M059J (cell line): ENCODE data around the gene KIAA0513. TPM values are rescaled to one million over a fixed set of nuclear protein-coding genes. Genes with fewer than 3 reads are reported as not detected.

ENCODE experiments used
- DNase-seq: peaks from one replicate; pipeline ENCODE4 v3.0.0-alpha.2; 2012; ENCODE audit warnings: low read depth
- total RNA-seq: library from RNA; depleted of rRNA; stranded (reverse); fragments of >200 nt; shearing (Covaris generic); gene quantifications from 2 replicates; pipeline ENCODE4 v1.2.3, GENCODE V29; 2014

Gene KIAA0513
- total RNA-seq, 1 experiment from 2014 or later = 18.0 TPM

DNA sequence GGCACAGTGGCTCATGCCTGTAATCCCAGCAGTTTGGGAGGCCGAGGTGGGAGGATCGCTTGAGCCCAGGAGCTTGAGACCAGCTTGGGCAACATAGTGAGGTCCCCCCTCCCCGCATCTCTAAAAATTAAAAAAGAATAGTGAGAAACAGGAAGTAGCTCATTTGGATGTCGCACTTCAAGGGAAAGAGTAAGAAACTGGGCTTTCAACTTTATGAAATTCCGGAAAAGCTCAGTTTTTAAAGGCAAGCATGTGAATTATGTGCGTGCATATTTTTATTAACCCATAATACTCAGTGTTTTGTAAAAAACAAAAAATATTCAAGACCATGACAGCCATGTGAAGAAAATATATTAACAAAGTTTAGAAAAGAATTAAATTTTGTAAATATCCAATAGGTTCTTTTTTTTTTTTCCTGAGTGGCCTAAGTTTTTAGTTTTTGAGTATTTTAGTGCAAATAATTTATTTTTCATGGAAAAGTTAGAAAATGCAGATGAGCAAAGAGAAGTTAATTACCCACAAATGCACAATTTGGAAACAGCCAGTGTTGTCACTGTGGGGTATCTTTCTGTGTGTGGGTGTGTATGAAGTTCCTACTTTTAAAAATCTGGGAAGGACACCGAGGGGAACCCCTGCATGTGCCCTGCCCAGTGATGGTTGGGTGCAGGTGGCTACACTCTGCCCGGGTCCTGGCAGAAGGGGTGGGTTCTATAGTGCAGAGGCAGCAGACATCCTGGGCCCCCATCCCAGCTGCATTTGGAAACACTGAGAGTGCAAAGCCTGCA, 44.7 kb downstream of the KIAA0513 start:
- no peak for DNase-seq

DNA sequence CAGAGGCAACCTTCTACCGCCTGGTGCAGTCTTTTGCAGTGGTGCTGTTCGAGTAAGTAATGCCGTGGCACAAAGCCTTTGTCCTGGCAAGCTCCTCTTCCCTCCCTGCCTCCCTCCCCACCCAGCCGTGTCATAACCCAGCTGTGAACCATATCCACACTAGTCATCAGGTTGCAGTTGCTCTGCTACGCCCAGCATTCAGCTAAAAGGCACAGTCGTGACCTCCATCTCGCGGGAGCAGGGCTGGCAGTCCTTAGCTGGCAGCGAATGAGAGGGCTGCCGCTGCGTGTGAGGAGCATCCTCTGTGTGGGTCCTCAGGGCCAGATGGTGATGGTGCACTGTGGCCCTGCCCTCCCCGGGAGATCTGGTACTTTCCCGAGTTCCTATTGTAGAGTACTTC, 45.4 kb downstream of the KIAA0513 start:
- DNase-seq = no peak

DNA sequence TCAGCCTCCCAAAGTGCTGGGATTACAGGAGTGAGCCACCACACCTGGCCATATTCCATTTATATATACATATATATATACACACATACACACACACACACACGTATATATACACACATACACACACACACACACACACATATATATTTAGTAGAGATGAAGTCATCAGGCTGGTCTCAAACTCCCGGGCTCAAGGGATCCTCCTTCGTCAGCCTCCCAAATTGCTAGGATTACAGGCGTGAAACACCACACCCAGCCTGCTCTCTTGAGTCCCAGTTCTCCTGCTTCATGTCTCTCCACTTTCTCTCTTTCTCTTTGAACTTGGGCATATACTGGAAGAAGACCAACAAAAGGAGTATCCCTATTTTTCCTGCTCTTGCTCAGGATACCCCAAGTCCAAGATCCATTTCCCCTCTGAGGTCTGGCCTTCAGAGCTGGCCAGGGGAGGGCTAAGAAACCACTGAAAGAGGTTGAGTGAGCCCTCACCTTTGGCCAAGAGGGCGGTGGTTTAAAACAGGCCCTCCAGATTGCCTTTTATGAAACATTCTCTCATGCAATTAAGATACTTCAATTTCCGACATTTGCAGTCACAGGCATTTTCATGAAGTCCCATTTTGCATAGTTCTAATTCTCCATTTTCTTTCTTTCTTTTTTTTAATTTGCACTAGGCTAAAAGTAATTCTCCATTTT, 46.8 kb downstream of the KIAA0513 start:
- DNase-seq = no peak

DNA sequence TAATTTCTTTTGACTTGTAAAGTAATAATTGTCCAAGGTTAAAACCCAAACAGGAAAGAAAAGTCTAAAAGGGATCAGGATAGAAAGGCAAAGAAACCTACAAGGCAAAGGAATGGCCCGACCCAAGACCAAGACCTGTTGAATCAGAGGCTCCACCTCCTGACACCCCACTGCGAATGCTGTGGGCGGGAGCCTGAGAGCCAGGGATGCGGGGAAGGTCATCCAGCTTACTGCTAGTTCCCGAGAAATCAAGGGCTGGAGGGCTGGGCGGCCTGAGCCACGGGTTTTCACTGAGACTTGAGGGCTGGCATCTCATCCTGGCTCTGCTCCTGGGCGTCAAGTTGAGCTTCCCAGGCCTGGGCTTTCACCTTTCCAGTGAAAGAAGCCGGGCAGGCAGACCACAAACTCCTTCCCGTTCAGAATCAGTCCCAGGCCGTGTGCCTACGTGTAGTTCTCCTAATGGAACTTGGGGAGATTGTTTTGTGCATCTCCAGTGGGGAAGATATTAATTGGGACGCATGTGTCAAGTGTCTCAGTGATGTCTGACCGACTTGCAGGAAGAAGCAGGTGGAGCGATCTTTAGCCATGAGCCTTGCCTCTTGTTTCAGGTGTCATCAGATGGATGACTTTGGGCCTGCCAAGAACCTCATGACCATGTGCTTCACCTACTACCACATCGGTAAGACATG, 47.8 kb downstream of the KIAA0513 start:
- DNase-seq = no peak

DNA sequence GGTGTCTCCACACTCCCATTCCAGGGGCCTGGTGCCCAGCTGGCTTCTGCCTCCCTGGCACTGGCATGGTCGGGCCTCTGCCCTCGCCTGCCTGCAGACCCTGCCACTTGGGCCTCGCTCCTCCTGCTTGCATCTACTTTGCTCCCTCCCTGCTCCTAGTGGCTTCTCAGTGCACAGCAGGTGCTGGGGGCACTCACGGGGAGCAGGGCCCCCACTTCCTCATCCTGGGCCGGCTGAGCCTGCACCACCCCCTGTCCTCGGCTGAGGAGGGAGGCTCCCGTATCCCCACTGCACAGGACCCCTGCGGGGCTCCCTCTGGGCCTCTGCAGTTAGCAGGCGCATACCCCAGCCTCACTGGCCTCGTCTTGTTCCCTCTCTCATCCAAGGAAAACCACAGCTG, 49.4 kb downstream of the KIAA0513 start:
- DNase-seq = no peak

DNA sequence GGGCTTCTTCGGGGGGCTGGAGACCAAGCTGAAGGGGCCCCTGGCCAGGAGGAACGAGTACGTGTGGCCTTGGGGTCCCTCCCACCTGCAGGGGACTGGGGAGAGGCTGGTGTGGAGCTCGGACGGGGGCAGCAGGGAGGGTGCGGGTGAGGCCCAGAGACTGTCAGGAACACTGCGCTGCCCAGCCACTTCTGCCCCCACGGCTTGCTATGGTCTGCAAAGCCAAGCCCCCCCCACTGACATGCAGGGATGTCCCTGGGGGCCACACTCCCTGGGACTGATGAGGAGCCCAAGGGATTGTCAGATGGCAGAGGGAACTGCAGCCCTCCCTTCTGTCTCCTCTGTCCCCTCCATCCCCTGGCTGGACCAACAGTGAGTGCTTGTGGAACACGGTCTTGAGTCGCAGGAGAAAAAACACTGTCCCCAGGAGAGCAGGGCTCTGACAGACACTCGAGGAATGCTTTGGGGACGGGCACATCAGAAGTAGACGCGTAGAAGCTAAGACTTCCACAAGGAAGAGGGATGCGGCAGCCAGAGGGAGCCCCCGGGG, 50.1 kb downstream of the KIAA0513 start:
- no peak for DNase-seq

DNA sequence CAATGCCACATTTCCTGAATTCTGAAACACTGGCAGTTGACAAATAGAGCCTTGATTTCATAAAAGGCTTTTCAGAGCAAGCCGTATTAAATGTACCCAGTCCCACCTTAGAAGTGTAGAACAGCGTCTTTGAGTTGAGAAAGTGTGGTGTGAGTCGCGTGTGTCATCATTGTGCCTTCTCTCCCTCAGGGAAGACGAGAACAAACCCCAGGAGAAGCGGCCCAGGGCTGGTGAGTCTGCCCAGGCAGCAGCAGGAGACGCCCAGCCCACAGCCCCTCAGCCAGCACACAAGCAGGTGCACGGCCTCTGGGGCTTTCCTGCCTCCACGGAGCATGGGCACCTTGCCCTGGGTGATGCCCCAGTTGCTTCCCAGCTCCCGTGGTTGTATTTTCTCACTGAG, 50.6 kb downstream of the KIAA0513 start:
- no peak for DNase-seq

DNA sequence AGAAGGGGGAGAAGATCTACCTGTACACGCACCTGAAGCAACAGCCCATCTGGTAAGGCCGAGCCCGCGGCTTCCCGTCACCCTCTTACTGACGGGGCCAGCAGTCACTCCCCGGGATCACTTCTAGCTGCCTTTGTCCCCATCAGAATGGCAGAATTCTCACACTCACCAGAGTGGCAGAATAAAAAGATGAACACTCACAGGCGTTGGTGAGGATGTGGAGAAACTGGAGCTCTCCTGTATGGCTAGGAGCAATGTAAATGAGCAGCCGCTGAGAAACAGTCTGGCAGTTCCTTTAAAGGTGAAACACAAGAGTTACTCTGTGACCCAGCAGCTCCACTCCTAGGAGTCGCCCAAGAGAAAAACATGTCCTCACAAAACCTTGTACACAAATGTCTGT, 51.4 kb downstream of the KIAA0513 start:
- DNase-seq = no peak

DNA sequence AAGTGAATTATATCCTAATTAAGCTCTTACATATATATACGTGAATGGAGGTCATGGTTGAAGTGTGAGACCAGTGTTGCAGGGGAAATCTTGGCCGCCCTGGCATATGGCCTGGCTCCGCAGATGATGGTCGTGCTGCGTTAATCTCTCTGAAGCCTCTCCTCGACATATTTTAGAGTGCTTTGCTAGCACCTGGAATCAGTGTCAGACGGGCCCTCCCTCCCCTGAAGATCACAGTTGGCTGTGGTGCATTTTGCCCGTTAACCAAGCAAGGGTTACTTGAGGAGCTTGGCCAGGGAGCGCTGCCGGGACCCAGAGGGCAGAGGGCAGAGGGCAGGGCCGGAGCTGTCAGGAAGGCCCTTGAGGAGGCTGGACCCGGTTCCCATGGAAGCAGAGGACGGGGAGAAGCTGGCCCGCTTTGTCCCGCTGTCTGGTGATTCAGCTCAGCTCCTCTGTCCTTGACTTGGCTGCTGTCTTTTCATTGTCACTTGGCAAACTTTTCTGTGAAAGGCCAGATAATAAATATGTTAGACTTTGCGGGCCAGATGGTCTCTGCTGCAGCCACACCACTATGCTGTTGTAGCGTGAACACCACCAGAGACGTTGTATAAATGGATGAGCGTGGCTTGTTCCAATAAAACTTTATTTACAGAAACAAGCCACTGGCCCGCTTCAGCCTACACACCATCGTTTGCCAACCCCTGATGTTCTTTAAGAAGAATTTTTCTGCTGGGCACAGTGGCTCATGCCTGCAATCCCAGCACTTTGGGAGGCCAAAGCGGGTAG, 52.4 kb downstream of the KIAA0513 start:
- no peak for DNase-seq

DNA sequence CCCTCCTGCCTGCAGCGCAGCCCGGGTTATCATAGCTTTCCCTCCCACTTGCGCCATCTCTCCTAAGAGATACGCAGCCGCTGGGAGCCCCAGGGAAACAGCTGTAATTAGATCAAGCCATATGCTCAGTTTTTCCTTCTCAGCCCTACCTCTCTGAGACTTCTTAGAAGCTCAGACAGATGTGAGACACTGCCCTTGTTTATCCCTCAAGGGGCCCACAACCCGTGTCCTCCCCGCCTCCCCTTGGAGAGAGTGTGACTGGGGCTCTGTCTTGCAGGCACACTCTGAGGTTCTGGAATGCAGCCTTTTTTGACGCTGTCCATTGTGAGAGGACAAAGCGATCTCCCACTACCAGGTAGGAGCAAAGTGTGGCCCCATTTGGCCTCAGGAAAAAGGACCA, 53.4 kb downstream of the KIAA0513 start:
- DNase-seq = no peak

DNA sequence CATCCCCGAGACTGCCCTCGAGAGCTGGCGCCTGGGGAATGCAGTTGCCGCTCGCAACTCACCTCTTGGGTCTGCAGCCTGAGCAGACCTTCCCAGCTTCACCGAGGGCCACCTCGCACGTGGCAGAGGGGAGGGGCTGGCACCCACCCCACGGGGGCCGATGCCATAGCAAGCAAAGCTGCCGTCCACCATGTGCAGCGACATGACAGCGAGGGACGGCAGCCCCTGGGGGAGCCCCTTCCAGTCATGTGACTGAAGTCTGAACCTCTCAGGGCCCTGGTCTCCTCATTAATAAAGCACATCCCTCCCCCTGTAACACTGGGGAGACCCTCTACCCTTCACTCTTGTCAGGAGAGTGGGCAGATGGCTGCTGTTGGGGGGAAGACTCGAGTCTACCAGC, 54.2 kb downstream of the KIAA0513 start:
- DNase-seq = no peak

DNA sequence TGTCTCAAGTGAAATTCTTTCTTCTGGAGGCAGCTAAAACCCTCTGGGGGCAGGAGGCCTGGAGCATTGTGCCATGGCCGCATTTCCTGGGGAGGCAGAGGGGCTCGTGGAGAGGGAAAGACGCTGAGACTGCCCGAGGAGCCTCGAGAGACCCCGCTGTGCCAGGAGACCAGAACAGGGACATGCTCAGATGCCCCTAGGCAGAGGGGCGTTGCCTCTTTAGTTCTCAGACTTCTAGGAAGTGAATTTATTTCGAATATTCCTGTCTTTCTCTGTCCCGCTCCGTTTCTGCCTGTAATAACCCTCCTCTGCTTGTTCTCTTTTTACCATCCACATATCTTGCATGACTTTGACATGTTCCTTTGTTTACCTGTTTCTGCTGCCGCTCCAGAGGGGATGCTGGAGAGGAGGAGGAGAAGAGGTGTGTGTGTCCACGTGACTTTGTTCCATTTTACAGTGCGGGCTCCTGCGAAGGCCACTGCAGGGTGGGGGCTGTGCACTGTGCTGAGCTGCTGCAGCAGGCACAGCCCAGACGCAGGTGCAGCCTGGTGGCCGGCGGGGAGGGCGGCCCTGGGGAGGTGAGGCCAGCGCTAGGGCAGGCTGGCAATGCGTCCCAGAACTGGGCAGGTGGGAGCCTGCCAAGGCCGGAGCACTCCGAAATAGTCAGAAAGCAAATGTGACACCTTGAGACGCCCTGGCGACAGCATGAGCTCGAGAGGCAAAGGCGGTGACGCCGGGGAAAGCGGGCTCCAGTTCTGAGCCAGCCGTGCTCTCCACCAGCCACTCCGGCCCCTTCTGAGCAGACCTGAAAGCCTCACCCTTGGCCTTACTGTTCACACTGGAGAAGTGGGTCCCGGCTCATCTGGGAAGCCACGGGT, 54.8 kb downstream of the KIAA0513 start:
- DNase-seq = no peak

DNA sequence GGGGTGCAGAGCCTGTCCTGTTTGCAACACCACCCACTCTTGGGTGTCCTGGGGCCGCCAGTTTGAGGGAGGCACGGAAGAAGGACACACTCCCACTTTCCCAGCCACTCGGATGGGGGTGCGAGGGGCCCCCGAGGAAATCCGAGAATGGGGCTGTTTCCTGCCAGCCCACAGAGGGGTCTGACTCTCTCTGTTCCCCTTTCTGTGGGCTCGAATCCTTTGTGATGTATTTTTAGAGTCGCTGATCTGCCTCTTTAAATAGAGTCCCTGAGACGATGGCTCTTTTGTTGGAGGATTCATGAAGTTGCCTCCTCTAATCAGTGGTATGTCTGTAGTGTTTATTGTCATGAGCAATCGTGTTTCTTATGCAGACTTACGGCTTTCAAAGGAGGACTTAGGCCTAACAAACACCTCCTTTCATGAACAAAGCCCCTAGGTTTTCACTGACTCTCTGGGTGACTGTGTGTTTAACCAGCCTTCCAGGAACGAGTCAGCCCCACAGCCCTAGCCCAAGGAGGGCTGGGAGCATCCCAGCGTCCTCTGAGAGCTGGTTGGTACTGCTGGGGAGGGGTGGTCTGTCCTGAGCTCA, 55.5 kb downstream of the KIAA0513 start:
- no peak for DNase-seq

DNA sequence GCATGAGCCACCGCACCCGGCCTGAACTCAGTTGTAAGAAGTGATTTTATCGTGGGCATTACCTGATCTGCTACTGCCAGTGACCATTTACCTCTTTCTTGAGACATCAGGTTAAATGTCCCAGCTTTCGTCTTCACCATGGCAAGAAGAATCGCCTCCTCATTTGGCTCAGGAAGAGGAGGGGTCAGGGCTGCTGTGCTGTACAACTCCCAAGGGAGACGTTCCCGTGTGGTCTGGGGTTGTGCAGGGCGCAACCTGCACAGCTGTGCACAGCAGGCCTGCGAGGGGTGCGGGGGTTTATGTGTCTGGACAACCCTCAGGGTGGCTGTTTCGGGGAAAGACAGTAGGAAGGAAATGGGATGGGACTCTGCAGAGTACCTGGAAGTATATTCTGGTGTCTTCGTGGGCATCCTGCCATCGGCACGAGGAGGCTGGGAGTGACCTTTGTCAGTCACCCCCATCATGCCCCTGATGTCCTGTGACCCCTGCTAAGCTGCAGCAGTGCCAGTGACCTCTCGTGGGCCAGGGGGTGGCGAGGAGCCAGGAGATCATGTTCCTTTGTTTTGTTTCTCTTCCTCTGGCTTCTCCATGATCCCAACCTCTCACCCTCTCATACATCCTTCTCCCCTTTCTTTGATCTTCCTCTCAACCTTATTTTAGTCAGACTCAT, 57.4 kb downstream of the KIAA0513 start:
- no peak for DNase-seq

DNA sequence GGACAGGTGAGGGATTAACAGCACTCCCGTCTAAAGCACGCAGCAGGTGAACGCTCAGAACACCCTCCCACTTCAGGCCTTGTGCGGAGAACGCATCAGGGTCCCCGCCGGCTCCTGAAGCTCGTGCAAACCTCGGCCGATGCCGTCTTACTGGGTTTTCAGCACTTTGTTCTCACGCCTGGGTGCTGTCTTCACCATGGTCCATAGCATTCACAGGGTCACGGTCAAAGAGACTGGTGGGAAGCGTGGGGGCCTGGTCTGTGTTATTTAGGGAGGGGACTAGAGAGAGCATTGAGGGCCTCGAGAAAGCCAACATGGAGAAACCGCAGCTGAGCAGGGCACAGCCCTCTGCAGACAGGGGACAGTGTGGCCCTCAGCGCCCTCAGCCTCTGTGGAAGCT, 58.1 kb downstream of the KIAA0513 start:
- no peak for DNase-seq

DNA sequence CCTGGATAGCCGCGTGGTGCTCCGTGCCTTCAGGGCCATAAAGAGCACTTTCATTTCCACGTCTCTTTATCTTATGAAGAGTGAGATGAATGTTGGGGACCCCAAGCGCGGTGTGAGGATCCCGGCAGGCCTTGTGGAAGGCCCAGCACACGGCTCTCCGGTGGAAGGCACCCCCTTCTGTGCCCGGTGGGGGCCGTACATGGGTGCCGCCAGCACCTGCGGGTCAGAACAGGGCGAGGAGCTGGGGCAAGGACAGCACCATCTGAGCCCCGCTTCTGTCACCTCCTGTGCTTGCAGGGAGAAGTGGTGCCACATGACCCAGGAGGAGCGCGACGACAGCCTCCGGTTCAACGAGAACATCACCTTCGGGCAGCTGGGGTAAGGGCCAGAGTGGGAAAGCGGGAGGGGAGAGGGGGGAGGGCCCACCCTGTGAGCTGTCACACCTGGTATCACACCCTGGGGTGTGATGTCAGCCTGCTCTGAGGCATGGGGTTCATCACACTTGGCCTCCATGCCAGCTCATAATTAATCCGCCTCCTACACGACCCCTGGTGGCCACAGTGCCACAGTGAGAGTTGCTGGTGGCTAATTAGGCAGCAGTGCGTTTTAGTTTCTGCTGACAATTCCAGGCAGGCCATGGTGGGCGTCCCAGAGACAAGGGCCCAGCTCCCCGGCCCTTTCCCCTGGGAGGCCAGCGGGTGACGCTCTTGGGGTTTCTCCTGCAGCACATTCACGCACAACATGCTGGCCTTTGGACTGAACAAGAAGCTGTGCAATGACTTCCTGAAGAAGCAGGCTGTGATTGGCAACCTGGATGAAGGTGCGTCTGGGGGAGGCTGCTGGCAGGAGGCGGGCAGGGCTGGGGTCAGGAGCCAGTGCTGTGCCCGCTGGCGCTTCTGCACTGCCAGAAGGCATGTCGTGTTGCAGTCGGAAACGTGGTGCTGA, 59.0 kb downstream of the KIAA0513 start:
- peak; percentile 70 for DNase-seq

DNA sequence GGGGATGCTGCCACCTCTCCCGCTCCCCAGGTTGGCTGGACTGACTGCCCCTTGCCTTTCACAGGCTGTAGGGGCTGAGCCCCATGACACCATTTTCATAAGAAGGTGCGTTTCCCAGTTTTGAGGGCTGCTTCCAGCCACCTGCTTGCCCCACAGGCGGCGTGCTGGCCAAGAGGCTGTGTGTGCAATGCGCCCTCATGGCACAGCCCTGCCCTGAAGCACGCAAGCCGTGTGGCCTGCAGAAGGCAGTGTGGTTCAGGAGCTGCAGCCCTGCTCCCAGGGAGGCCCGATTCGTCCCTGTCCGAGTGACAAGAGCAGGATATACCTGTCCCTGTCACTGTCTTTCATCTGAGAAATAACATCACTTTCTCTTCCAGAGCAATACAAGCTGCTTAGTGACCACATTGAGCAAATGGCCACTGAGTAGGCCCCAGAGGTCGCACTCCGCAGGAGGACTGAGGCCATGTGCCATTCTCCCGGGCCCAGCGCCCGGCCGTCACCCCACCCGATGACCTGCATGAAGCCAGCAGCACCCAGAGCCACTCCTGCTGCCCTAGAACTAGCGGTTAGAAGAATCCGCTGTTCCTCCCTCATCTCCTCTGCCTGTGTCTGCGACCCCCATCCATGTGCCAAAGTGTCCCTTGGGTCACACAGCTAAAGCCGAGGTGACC, 60.4 kb downstream of the KIAA0513 start:
- DNase-seq = no peak

DNA sequence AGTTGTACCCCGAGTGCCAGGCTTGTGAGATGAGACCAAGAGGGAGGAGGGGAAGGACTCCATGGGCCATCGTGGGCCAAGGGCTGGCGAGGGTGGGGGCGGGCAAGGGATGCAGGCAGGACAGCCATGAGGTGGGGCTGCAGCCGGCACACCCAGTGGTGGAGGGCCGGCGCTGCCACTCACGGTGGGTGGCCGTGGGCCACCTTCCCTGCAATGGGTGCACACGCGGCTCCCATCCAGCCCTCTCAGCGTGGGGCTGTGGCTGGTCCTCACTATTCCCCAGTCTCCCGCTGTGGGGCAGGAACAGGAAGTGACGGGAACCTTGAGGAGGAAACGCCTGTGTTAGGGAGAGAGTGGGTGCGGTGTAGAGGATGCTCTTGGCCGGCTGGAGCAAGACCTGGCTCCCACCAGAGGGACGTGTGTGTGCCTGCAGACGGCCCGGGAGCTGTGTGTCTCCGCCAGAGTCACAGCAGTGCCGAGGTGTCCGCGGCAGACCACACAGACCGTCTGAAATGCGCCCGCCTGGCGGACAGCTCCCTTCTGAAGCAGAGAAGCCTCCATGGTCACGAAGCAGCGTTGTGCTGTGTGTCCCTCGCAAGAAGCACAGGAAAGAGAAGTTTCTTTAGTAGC, 61.1 kb downstream of the KIAA0513 start:
- no peak for DNase-seq
